Measurements from ENCODE around the gene COMT.
A peak's percentile ranks its signal among the peaks of the same experiment; 100 is the strongest.

DNA sequence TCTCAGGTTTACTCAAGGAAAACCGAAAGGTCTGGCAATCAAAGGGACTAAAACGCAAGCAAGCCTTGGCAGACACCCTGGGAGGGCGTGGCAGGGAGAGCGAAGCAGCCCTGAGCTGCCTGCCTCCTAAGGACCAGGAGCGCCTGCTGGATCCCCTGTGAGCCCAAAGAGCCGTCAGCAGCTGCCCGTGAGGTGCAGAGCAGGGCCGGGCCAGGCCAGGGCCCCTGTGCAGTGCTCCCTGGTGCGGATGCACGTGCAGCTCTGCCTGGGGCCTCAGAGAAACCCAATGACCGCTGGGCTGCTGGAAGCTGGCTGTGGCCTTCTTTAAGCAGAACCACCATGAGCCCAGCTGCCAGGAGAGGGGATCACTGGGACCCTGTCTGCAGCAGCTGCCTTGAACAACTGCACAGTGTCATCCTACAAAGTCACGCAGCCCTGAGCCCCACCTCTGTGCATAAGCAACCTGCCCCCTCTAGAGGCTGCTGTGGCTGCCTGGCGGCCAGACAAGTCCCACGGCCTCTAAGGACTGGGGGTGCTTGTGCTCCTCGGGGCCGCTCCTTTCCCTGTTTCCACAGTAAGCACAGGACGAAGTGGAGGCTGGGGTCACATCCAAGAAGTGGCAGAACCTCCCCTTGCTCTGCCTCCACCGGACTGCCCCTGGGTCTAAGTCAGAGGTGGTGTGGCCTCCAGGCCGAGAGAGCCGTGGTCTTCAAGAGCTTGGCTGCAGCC lies 29.1 kb upstream of the COMT start:
- TF ChIP-seq CTCF (IDR thresholded peaks at IDR 0.05; ENCODE audit: borderline replicate concordance, extremely low read depth, low read length, poor library complexity, severe bottlenecking) (peak; percentile 23), EZH2 (IDR thresholded peaks at IDR 0.05; ENCODE audit: borderline replicate concordance, low read depth, low read length, severe bottlenecking) (no peak)

Measured in DND-41 (cell line).